ENCODE data around the gene EDEM3.
"Not testable (repeated sequence)": the region's sequence is repeated elsewhere in the genome, so short reads cannot be mapped to it uniquely, and the experiment has no call there.

The EDEM3 gene

GRCh38 chr1:184769241-184769640 is 14.6 kb upstream of the EDEM3 start:
- no peak for DNase-seq

GRCh38 chr1:184768467-184768866 is 13.8 kb upstream of the EDEM3 start:
- no peak for DNase-seq

GRCh38 chr1:184767591-184767990 is 12.9 kb upstream of the EDEM3 start:
- no peak for DNase-seq

GRCh38 chr1:184764483-184764882 is 9.8 kb upstream of the EDEM3 start:
- DNase-seq: no peak

GRCh38 chr1:184763520-184763919 is 8.9 kb upstream of the EDEM3 start:
- not testable (repeated sequence) for DNase-seq

- DNase-seq: no peak
Measured at GRCh38 chr1:184761969-184762485, 7.4 kb upstream of the EDEM3 start.

GRCh38 chr1:184759651-184760050 is 5.0 kb upstream of the EDEM3 start:
- no peak for DNase-seq

- DNase-seq: no peak
Measured at GRCh38 chr1:184759112-184759511, 4.5 kb upstream of the EDEM3 start.

- no peak for DNase-seq
Measured at GRCh38 chr1:184757891-184758290, 3.2 kb upstream of the EDEM3 start.

- DNase-seq: no peak
Measured at GRCh38 chr1:184757406-184757805, 2.7 kb upstream of the EDEM3 start.

- no peak for DNase-seq
Measured at GRCh38 chr1:184755226-184756065, 788 bp upstream of the EDEM3 start.

- DNase-seq: no peak
Measured at GRCh38 chr1:184753608-184754475, 816 bp downstream of the EDEM3 start.

GRCh38 chr1:184753117-184753516 is 1.5 kb downstream of the EDEM3 start:
- no peak for DNase-seq

- no peak for DNase-seq
Measured at GRCh38 chr1:184752656-184753055, 2.0 kb downstream of the EDEM3 start.

- DNase-seq: no peak
Measured at GRCh38 chr1:184748740-184749139, 5.9 kb downstream of the EDEM3 start.

GRCh38 chr1:184747089-184747955 is 7.3 kb downstream of the EDEM3 start:
- no peak for DNase-seq

- DNase-seq: no peak
Measured at GRCh38 chr1:184745929-184746638, 8.6 kb downstream of the EDEM3 start.

- DNase-seq: no peak
Measured at GRCh38 chr1:184745110-184745509, 9.5 kb downstream of the EDEM3 start.

- DNase-seq: no peak
Measured at GRCh38 chr1:184743062-184743756, 11.4 kb downstream of the EDEM3 start.

GRCh38 chr1:184740344-184740743 is 14.3 kb downstream of the EDEM3 start:
- DNase-seq: no peak

- no peak for DNase-seq
Measured at GRCh38 chr1:184739796-184740195, 14.9 kb downstream of the EDEM3 start.

Measured in NCI-H1048 (cell line).